GM12891 (cell line): Measurements from ENCODE around the gene RSPH9.

Experiments
- POLR2A ChIP-seq: IDR thresholded peaks from 2 replicates; pipeline ENCODE4 v1.6.1; 2011; ENCODE audit warnings: low read depth, low read length, control low read depth
- POLR2AphosphoS5 ChIP-seq: IDR thresholded peaks from 2 replicates; pipeline ENCODE4 v1.6.1; 2011; ENCODE audit warnings: low read depth, low read length, control low read depth
- SPI1 ChIP-seq: IDR thresholded peaks from 2 replicates; pipeline ENCODE4 v1.6.1; 2011; ENCODE audit warnings: low read depth, low read length, control low read depth
- TAF1 ChIP-seq: IDR thresholded peaks from 2 replicates; pipeline ENCODE4 v1.6.1; 2011; ENCODE audit warnings: low read depth, low read length, control low read depth

GRCh38 chr6:43699564-43700186, 54.8 kb downstream of the RSPH9 start:
- no peak for TF ChIP-seq POLR2A
- TF ChIP-seq POLR2AphosphoS5, result no peak
- TF ChIP-seq TAF1, result no peak
- no peak for TF ChIP-seq SPI1
